Tibial nerve (tissue), 4 donors: Measurements from ENCODE around the gene RANBP10. TPM values are rescaled to one million over a fixed set of nuclear protein-coding genes. Genes with fewer than 3 reads are reported as not detected.
A peak's percentile ranks its signal among the peaks of the same experiment; 100 is the strongest.

ENCODE experiments used
- DNase-seq, 2 donors: peaks; one replicate each; pipeline ENCODE4 v3.0.0-alpha.2; 2019; ENCODE audit warnings: low spot score in 2 of 2
- H3K27ac ChIP-seq, 4 donors: fragments of 200-600 bp; sonication (generic) in 3 of 4; one replicate each; pipeline ENCODE4 v1.5.1; 2017 to 2019; ENCODE audit warnings: mild to moderate bottlenecking in 1 of 4
- H3K27me3 ChIP-seq, 2 donors: fragments of 200-600 bp; sonication (generic) in 1 of 2; one replicate each; pipeline versions ENCODE4 v1.5.1 to v1.6.0; 2017 to 2019
- H3K36me3 ChIP-seq, 3 donors: fragments of 200-600 bp; sonication (generic); one replicate each; pipeline ENCODE4 v1.5.1; 2018 to 2019
- H3K4me1 ChIP-seq, 4 donors: fragments of 200-600 bp; sonication (generic) in 3 of 4; one replicate each; pipeline ENCODE4 v1.5.1; 2017 to 2019
- H3K4me3 ChIP-seq, 4 donors: fragments of 200-600 bp; sonication (generic) in 3 of 4; one replicate each; pipeline ENCODE4 v1.5.1; 2017 to 2019; ENCODE audit warnings: mild to moderate bottlenecking in 1 of 4, moderate library complexity in 1 of 4
- H3K9me3 ChIP-seq, 4 donors: fragments of 200-600 bp; sonication (generic) in 3 of 4; one replicate each; pipeline ENCODE4 v1.5.1; 2017 to 2019
- EP300 ChIP-seq, 2 donors: sonication (generic); formaldehyde crosslinking; IDR thresholded peaks; one replicate each; pipeline ENCODE4 v1.6.1; 2017; ENCODE audit warnings: antibody characterized with exemption in 2 of 2, mild to moderate bottlenecking in 1 of 2
- POLR2A ChIP-seq, 2 donors: fragments of 450-650 bp; IDR thresholded peaks; one replicate each; pipeline ENCODE4 v1.6.1; 2017; ENCODE audit warnings: antibody characterized with exemption in 2 of 2, mild to moderate bottlenecking in 2 of 2, moderate library complexity in 2 of 2
- WGBS, 2 donors: methylation state at CpG; one replicate each; pipeline ENCODE4 v1.1.5; 2018; 5-methylcytosine and 5-hydroxymethylcytosine counted together
- total RNA-seq, 4 donors: library from RNA; depleted of rRNA; stranded (reverse); fragments of >200 nt; gene quantifications; one replicate each; pipeline ENCODE4 v1.1.0, GENCODE V29; 2016
- TF ChIP-seq, protein P1 (sequence below), 5 experiments: fragments of 200-600 bp in 3 of 5; fragments of 450-650 bp in 2 of 5; sonication (generic) in 3 of 5; IDR thresholded peaks; one replicate each; pipeline ENCODE4 v1.5.1; 2016 to 2019; ENCODE audit warnings: antibody characterized with exemption in 5 of 5, mild to moderate bottlenecking in 3 of 5, moderate library complexity in 2 of 5

RANBP10 gene
- total RNA-seq, 4 donors from 2014 or later = 8.1 to 19.5 (median 12.0) TPM

DNA sequence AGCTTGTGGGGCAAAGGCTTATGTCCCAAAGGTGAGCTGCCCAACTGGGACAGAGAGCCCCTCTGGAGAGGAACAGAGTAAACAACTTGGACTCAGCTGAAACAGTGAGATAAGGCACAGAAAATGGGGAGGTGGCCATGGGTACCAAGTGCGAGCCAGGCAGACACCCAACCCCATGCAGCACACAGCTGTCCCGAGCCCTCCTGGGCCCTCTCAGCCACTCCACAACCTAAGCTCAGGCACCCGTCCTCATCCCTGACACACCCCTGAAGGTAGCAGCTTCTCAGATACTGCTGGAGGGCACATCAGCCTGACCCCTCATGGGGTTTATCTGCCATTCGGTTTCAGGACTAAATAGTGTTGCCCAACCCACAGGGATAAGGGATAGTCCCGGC is 82.5 kb downstream of the RANBP10 start:
- 87 to 93% methylated on average over 2 to 5 of the region's 5 CpGs for WGBS, 2 donors
- no peak for DNase-seq
- no peak for TF ChIP-seq POLR2A (IDR thresholded peaks at IDR 0.05)
- TF ChIP-seq, protein P1, sequence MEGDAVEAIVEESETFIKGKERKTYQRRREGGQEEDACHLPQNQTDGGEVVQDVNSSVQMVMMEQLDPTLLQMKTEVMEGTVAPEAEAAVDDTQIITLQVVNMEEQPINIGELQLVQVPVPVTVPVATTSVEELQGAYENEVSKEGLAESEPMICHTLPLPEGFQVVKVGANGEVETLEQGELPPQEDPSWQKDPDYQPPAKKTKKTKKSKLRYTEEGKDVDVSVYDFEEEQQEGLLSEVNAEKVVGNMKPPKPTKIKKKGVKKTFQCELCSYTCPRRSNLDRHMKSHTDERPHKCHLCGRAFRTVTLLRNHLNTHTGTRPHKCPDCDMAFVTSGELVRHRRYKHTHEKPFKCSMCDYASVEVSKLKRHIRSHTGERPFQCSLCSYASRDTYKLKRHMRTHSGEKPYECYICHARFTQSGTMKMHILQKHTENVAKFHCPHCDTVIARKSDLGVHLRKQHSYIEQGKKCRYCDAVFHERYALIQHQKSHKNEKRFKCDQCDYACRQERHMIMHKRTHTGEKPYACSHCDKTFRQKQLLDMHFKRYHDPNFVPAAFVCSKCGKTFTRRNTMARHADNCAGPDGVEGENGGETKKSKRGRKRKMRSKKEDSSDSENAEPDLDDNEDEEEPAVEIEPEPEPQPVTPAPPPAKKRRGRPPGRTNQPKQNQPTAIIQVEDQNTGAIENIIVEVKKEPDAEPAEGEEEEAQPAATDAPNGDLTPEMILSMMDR (IDR thresholded peaks at IDR 0.05) = no peak
- TF ChIP-seq EP300 (IDR thresholded peaks at IDR 0.05) = no peak
- peaks cover 0 to 10% (median 8%) of the 10 kb centered on the region in 4 donors for H3K4me1 ChIP-seq
- H3K27me3 ChIP-seq = no peaks in the 10 kb centered on the region
- no peaks in the 10 kb centered on the region for H3K9me3 ChIP-seq
- H3K4me3 ChIP-seq = no peak overlapping the region
- no peak overlapping the region for H3K27ac ChIP-seq
- H3K36me3 ChIP-seq = peaks cover 0 to 60% (median 8%) of the 10 kb centered on the region in 3 donors

DNA sequence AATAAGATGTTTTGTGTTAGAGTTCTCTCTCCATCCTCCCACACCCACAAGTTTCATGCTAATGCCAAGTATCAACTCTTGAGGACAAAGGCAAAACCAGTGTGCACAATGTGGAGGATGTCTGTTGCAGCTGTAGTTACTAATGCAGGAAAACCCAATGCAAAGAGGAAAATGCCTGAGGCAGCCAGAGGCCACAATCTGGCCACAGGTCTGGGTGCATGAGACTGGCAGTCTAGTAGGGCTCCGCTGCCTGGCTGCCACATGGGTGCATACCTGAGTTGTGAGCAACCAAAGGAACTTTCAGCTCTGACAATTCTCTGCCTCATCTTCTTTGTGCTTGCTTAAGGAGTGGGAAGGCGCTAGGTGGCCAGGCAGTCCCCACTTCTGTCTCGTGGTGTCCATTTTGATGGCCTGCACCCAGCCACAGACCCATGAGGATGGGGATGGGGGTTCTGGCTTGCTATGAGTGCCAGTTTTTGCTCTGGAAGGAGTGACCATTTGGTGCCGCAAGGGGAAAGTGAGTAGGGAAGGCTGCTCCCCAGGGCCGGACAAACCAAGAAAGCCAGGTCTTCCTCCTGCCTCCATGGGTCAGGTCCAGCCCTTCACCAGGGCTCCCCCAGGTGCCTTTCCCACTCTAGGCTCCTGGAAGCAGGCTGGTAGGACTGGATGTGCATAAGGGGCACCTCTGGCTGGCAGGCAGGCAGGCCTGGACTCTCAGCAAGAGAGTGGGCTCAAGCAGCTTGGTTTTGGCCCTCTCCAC is 83.0 kb downstream of the RANBP10 start:
- DNase-seq = no peak
- H3K27me3 ChIP-seq = no peaks in the 10 kb centered on the region
- no peak overlapping the region for H3K27ac ChIP-seq
- peaks cover 0 to 54% (median 5%) of the 10 kb centered on the region in 3 donors for H3K36me3 ChIP-seq
- no peak overlapping the region for H3K4me3 ChIP-seq
- TF ChIP-seq, protein P1 (IDR thresholded peaks at IDR 0.05) = no peak
- TF ChIP-seq EP300 (IDR thresholded peaks at IDR 0.05) (no peak), POLR2A (IDR thresholded peaks at IDR 0.05) (no peak)
- 86 to 92% methylated on average over 3 to 5 of the region's 5 CpGs for WGBS, 2 donors
- peaks cover 0 to 14% (median 8%) of the 10 kb centered on the region in 4 donors for H3K4me1 ChIP-seq
- no peaks in the 10 kb centered on the region for H3K9me3 ChIP-seq

DNA sequence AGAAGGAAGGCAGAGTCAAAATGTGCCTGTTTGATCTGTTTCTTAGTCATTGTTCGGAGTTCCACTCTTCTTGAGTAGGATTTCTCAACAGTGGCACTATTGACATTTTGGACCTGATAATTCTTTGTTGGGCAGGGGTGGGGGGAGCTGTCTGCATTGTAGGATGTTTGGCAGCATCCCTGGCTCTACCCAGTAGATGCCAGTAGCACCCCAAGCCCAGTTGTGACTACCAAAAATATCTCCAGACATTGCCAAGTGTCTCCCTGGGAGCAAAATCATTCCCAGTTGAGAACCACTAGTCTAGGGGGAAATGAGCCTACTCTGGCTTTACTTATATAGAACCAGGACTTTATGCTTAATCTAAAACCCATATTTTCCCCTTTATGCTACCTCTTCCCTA is 86.1 kb downstream of the RANBP10 start:
- WGBS, 2 donors = 46 to 57% methylated on average over 1 of the region's 1 CpG
- H3K36me3 ChIP-seq = peaks cover 0 to 24% (median 0%) of the 10 kb centered on the region in 3 donors

DNA sequence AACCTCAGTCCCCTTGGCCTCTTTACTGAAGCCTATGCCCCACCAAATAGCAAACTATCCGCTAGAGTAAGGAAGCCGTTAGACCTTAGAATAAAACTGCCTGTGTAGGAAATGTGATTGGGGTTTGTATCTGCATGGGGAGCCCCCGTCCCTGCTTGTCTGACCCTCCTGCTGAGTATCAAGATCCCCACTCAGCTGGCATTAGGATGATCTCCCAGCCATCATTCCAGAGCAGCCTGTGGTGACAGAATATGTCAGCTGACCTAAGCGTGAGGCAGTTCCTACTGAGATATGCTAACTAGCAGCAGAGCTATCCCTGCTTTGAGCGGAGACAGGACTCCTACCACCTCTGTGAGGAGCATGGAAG is 86.6 kb downstream of the RANBP10 start:
- H3K36me3 ChIP-seq = peaks cover 0 to 20% (median 0%) of the 10 kb centered on the region in 3 donors
- peak in 1 of 2 donors; percentile 31 for DNase-seq

More for the DNA sequence above, 86.1 kb downstream of the RANBP10 start:
- no peak for DNase-seq
- H3K4me3 ChIP-seq = peak overlapping the region in 3 of 4 donors; percentile 69 to 88 (median 85)
- H3K27ac ChIP-seq = peak overlapping the region in 3 of 4 donors; percentile 74 to 92 (median 91)
- peaks cover 0 to 23% (median 8%) of the 10 kb centered on the region in 4 donors for H3K4me1 ChIP-seq
- H3K9me3 ChIP-seq = no peaks in the 10 kb centered on the region
- no peaks in the 10 kb centered on the region for H3K27me3 ChIP-seq
- TF ChIP-seq POLR2A (IDR thresholded peaks at IDR 0.05) (no peak), EP300 (IDR thresholded peaks at IDR 0.05) (no peak)
- TF ChIP-seq, protein P1 (IDR thresholded peaks at IDR 0.05) = no peak

More for the DNA sequence above, 86.6 kb downstream of the RANBP10 start:
- Histone ChIP-seq H3K27ac (peak overlapping the region; percentile 72 to 92 (median 82)), H3K4me3 (peak overlapping the region; percentile 69 to 91 (median 86)), H3K9me3 (no peaks in the 10 kb centered on the region), H3K27me3 (no peaks in the 10 kb centered on the region), H3K4me1 (peaks cover 0 to 23% (median 8%) of the 10 kb centered on the region in 4 donors)
- 2 to 4% methylated on average over 4 to 5 of the region's 5 CpGs for WGBS, 2 donors
- TF ChIP-seq, protein P1 (IDR thresholded peaks at IDR 0.05) = no peak
- TF ChIP-seq EP300 (IDR thresholded peaks at IDR 0.05) (no peak), POLR2A (IDR thresholded peaks at IDR 0.05) (no peak)
